Erythroblast (primary cell): ENCODE results near the gene KRT40.

Source experiments
- GATA1 ChIP-seq: IDR thresholded peaks from 2 replicates; pipeline ENCODE4 v1.6.1; 2011; ENCODE audit warnings: low read depth, mild to moderate bottlenecking, control low read depth, low read length, moderate library complexity
- POLR2A ChIP-seq: IDR thresholded peaks from 2 replicates; pipeline ENCODE4 v1.6.1; 2011; ENCODE audit warnings: mild to moderate bottlenecking, low read length

- TF ChIP-seq POLR2A (no peak), GATA1 (no peak)
Observed at GRCh38 chr17:41029633-41030245, 45.6 kb upstream of the KRT40 start, which contains the start of gene KRTAP1-4.
